Activated T-helper 9 cell treated with anti-CD3 and anti-CD28 coated beads, Interleukin-2, amount 50 U/mL, for 16 hours (primary cell): Measurements from ENCODE around the gene RMDN3.

Source experiments
- DNase-seq: peaks from one replicate; pipeline ENCODE4 v3.0.0-alpha.2; 2020; ENCODE audit warnings: low read depth

RMDN3 gene, protein sequence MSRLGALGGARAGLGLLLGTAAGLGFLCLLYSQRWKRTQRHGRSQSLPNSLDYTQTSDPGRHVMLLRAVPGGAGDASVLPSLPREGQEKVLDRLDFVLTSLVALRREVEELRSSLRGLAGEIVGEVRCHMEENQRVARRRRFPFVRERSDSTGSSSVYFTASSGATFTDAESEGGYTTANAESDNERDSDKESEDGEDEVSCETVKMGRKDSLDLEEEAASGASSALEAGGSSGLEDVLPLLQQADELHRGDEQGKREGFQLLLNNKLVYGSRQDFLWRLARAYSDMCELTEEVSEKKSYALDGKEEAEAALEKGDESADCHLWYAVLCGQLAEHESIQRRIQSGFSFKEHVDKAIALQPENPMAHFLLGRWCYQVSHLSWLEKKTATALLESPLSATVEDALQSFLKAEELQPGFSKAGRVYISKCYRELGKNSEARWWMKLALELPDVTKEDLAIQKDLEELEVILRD

DNA sequence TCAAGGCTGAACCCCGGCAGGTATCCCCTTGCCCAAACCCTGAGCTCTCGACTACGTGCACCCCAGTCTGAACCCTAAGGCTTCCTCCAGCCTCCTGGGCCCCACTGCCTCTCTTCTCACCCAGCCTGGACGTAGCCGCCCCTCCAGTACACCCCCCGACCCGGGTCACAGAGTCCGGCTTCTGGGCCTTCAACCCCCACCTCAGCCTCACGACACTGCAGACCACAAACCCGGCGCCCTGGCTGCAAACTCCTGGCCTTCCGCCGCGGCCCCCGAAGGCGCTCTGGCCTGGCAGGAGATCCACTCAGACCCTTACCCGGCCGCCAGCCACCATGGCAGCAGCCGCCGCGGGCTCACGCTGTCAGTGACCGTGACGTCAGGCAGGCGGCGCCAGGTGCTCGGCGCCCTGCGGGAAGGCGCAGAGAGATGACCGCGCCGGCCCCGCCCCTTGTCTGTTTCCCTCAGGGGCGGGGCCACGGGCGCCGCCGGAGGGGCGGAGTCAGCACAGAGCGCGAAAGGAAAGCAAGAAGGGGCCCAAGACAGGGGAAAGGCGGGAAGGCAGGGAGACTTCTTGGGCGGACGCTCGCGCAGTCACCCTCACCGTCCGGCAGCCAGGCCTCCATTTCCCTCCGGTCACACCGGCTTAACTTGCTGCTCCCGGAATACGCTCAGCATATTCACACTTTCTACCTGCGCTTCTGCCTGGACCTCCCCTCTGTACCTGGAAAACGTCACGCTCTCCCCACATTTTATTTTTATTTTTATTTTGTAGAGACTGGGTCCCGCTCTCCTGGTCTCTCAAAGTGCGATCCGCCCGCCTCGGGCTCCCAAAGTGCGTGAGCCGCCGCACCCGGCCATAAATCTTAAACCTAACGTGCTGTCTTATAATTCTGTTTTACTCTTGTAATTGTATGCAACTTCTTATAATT, at the start of gene RMDN3:
Gene RMDN3 (minus strand): TSS at position 372 of the 929 bp plus-strand sequence. CDS start 471 bp downstream, outside the sequence.
- peak; percentile 88 for DNase-seq

DNA sequence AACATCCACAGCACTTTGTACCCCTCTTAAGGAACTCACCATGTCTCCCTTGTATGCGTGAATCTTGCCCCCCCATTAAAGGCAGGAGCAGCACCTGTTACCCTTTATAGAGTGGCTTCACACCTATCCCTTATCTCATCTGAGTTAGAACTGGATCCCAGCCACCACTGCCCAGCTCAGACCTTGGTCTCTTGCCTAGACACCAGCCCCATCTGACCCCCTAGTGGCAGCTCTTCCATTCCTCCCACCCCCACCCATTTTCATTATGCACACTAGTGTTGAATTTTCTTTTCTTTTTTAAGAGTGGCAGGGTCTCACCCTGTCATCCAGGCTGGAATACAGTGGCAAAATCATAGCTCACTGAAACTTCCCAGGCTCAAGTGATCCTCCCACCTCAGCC, 48.6 kb upstream of the RMDN3 start:
- DNase-seq, result no peak

DNA sequence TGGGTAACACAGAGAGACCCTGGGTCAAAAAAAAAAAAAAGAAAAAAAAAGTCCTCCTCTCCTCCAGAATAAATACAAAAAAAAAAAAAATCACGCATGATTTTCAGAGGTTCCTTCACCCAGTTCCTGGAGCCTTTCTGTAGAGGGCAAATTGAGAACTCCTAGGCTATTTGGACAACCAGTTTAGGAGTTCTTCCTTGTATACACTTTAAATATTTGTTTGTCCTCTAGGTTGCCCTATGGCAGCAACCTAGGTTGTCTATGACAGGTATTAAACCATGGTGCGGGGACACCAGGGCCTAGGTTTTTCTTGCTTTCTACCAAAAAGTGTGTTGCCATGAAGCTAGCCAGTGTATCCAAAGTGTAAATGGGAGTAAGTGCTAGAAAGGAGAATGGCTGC, 48.0 kb upstream of the RMDN3 start:
- no peak for DNase-seq

DNA sequence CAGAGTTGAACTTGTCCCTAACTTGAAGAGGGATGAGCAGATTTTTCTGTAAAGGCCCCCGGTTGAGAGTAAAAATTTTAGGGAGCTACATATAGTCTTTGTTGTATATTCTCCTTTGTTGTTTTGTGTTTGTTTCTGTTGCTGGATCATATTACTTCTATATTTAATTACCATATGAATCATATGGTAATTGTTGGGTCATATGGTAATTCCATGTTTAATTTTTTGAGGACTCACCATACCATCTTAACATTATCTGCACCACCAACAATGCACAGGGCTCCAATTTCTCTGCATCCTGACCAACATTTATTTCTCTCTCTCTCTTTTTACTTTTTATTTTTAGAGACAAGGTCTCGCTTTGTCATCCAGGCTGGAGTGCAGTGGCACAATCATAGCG, 44.5 kb upstream of the RMDN3 start:
- DNase-seq, result no peak

DNA sequence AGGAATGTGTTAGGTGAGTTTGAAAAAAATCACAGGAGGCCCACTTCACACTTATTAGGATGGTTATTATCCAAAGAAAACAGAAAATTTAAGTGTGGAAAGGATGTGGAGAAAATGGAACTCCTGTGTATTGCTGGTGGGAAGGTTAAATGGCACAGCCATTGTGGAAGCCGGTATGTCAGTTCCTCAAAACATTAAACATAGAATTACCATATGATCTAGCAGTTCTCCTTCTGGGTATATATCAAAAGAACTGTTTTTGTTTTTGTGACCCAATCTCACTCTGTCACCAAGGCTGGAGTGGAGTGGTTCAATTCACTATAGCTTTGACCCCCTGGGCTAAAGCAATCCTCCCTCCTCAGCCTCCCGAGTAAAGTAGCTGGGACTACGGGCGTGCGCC, 41.5 kb upstream of the RMDN3 start:
- no peak for DNase-seq

DNA sequence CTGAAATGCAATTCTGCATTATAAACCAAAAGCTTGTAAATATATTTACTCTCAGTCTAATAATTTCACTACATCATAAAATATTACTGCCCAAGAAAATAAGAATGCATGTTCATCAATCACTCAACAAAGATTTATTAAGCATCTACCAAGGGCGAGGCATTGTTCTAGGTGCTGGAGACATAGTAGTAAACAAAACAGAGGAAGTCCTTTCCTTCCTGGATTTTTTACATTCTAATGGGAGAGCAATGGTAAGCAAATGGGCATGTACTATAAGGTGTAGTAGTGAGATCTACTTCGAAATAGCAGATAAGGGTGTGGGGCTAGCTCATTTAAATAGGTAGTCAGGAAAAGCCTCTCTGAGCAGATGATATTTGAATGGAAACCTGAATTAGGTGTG, 41.0 kb upstream of the RMDN3 start:
- no peak for DNase-seq

DNA sequence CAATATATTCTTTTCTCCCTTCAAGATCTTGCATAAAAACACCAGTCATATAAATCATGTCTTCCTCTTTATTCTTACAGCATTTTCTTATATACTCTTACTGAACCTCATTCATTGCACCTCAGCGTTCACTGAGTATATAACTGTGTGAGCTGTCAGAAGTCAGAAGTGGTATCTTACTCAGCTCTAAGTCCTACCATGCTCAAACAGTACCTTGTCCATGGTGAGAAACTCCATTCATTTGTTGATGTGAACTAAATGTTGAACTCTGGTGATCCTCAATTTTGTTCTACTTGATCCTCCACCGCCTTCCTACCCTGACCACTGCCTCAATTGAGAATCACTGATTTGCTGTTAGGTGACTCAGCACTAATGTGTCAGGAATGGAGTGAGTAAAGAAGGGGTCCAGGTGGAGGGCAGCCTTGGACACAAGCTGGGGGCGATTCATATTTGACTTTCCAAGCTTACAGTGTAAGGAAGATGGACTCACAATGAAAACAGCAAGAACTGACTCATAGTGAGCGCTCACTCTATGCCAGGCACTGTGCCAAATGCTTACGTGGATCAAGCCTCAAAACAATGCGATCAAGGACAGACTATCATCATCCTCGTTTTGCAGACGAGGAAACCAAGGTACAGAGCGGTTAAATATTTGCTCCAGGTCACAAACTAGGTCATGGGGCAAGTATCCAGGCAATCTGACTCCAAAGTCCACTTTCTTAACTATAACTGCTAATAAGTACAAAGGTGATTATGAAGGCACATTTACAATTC, 38.3 kb upstream of the RMDN3 start:
- no peak for DNase-seq

DNA sequence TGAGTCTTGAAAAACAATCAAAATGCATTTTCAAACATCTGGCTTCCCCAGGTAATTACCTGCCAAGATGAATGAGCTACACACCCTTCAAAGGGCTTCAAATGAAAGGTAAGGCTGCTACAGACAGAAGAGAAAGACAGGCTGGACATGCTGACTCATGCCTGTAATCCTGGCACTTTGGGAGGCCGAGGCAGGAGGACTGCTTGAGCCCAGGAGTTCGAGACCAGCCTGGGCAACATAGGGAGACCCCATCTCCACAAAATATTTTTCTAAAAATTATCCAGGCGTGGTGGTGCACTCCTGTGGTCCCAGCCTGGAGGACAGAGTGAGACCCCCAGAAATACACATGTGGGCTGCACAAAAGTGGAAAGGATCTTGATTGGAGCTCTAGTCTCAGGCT, 37.3 kb upstream of the RMDN3 start:
- DNase-seq, result no peak

DNA sequence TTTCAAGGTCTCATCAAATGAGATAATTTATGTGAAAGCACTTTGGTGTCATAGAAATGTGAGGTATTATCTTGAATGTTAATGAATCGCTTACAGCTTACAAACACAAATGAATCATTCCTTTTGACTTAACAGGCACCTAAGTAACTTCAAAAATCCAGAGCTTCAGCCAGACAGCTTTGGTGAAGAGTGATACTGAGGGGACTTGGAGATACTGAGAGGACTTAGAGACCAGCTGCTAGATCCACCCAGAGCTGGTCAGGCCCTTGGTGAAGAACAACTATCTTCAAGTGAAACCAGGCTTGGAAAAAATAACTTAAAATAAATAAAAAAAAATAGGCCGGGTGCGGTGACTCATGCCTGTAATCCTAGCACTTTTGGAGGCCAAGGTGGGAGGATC, 35.7 kb upstream of the RMDN3 start:
- DNase-seq, result no peak

DNA sequence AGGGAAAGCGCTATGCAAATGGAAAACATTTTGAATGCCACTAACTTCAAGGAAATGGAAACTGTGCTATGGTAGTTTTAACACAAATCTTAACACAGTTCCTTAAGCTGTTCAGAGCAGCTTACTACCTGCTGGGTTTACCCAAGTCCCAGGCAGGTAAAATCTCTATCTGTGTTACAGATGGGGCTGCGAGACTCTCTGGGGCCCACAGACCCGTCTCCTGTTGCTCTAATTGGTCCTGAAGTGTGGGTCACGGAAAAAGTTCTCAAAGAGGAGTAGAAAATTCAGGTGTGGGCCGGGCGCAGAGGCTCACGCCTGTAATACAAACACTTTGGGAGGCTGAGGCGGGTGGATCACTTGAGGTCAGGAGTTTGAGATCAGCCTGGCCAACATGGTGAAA, 34.9 kb upstream of the RMDN3 start:
- no peak for DNase-seq

DNA sequence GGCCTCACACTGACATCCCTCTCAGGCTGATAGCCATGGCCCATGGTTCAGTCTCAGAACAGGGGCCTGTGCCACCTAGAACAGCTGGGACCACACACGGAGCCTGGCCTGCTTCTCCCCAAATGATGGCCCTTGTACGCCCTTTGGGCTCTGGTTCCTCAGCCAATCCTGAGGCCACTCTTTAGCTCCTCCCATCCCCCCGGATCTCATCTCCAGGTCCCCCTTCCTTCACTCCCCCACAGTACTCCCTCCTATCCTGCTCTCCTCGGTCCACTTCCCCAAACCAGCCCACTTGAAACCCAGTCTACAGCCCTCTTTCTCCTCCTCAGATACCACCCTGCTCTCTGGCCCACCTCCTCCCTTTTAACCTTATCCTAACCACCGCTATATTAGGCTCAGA, 34.1 kb upstream of the RMDN3 start:
- no peak for DNase-seq

DNA sequence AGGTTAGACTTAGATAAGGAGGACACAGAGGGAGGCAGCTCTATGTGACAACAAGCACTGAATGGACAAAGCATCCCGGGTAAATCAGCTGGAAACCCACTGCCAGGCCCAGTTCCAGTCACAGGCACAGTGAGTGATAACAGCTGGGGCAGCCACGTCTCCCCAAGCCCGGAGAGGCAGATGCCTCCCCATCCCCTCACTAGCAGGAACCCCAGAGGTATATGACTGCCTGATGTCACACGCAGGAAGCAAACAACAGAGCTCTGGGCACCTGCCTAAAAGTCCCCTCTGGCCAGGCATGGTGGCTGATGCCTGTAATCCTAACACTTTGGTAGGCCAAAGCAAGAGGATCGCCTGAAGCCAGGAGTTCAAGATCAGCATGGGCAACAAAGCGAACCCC, 32.9 kb upstream of the RMDN3 start:
- no peak for DNase-seq

DNA sequence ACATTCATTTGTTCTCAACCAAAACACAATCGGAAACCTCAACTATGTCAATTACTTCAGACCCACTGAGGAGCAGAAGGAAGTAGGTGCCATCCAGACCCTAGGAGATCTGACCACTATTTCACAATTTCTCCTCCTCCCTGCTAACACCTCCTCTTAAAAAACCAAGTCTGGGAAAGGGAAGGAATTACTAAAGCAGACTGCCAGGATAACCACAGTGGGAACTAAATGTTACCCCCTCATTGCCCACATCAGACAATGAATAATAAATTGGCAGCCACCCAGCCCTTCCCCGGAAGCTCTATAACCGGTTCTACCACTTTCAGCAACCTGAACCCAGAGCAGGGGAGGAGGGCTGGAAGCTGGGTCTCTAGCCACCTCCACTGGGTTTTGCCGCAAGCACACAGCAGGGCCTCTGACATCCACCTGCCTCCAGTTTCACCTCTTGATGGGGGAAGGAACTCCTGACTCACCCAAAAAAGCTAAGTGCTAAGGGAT, 32.3 kb upstream of the RMDN3 start:
- peak; percentile 41 for DNase-seq

DNA sequence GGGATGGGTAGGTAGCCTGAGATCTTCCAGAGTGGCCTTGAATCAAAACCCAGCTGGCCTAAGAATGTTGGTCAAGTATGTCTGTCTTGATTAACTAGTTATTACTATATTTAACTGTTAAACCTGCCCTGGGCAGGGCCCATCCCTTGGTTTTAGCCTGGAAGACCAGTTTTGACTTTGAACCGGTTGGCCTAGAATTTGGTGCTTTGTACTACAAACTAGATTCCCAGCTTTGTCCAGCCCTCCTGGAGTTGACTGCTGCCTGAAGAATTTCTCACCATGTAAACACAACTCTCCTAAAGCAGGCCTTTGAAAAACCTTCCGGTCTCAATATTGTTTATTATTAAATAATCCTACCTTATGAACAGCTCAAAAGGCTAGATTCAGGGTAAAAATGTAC, 30.8 kb upstream of the RMDN3 start:
- no peak for DNase-seq

DNA sequence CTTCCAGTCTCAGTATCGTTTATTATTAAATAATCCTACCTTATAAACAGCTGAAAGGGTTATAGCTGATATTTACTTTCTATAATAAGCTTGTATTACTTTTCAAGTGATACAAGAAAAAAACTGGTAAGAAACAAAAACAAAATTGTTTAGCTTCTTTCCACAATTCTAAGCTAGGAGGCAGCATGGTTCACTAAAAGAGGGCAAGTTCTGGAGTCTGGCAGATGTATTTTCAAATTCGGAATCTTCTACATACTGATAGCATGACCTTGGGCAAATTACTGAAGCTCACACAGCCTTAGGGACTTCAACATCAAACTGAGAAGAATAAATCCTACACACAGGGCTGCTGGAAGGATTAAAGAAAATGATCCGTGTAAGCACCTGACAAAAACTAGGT, 30.1 kb upstream of the RMDN3 start:
- no peak for DNase-seq

DNA sequence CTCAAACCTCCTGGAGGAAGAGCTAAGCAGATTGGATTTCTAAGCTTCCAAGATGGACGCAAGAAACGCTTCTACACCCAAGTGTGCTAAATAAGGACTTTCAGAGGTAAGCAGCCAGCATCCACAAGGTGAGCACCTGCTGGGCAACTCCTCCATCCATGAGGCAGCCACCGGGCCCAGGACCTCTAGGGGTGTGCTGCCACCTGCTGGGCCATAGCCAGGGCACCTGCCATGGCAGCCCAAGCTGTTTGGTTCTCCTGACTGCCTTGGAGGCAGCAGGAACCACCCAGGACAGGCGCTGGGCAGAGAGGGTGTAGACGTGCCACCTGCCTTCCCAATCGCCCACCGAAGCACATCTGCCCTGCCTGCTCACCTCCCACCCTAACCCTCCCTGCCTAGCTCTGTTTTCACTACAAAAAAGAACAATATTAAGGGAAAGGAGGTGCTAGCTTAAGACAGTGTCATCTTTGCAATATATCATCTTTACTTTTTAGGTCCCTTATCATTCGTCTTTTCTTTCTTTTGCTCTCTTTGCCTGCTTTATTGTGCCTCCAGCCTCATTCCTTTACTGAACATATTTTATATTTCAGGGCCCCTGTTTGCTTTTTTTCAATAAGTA, 27.7 kb upstream of the RMDN3 start:
- peak; percentile 72 for DNase-seq

DNA sequence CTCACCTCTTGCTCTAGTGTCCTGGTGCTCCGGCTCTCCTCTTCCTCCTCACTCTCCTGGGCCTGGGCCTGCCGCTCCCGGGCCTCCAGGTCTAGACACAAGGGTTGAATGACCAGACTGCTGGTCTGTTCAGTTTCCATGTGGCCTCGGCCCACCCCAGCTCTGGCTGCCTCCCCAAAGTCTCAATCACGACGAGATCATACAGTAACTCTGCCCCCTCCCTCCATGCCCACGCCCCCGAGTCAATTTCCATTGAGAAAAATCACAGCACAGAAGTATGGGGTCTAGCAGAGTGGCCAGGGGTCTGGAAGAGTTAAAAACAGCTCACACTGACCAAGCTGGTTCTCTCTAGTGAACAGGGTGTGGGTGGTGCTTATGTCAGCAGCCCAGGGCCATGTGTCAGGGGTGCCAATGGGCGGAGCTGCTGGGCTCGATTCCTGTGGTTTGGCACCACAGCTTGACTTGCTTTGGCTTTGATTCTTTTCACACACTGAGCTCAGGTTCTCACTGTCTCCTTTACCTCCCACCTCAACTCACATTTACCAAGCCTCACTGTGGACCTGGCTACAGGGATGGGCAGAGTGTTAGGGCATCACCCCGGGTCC, 21.6 kb upstream of the RMDN3 start:
- DNase-seq, result no peak

DNA sequence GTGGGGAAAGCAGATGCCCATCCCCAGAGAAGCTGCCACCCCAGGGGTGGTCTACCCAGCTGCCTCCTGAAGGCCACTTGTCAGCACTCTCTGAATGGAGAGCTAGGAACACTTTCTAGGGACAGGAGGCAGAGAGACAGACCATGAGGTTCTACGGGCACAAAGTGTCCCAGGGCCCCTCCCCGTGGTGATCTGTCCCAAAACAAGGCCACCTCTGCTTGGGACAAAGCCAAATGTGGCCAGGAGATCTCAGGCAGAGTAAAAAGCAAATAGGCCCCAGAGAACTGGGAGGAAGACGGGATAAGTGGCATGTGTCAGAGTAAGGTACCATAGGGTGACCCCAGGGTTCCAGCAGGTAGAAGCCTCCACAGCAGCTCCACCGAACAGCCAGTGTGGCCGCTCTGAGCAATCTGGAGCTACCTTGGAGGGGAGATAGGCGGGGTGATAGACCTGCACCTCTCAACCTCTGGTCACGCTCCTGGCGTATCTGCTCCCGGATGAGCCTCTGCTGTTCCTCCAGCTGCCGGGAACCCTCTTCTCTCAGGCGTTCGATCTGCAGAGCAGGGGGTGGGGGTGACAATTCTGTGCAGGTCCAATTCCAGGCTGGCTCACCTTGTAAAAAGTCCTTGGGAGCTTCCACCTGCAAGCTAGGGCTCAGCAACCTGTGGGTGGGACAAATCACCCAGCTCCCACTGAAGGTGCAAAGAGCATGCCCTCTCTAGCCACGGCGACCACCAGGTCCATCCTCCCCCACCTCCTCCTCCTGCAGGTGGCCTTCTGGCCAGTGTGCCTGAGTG, 20.9 kb upstream of the RMDN3 start:
- no peak for DNase-seq

DNA sequence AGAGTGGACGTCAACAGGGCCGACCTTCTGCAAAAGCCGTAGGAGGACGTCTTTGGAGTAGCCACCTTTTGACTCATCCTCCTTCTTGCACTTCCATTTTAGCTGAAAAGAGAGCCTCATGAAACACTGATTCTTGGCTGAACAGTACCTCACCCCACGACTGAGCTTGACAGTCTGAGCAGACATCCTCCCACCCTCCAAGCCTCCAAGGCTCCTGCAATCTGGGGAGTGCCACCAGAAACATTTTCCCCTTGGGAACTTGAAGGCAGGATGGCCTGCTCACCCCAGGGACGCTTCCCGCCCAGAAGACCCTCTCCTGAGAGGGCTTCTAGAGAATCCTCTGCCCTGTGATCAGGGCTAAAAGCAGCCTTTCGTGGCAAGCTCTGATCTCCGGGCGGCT, 20.0 kb upstream of the RMDN3 start:
- DNase-seq, result no peak

DNA sequence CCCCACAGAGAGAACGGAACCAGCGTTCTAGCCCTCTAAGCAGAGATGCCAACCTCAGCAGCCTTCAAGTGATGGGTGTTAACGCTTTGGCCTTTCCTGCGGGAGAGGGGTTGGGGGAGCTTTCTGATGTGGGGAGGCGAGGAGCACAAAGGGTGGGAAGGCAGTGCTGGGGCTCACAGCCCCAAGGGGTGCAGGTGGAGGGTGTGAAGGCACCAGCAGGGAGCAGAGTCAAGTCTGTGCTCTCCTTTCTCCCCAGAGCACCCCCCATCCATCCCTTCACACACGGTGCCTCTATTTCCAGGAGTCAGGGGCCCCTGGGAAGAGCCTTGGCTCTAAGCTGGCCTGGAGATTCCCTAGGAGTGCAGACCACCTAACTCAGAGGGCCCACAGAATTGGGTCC, 18.8 kb upstream of the RMDN3 start:
- DNase-seq, result no peak
